SK-N-SH treated with all-trans-retinoic acid at 6 μM for 48 hours (cell line): ENCODE results near the gene RAB4A.

Source experiments
- ARNTL ChIP-seq: fragments of 450-650 bp; formaldehyde crosslinking; IDR thresholded peaks from 2 replicates; pipeline ENCODE4 v1.5.0; 2020; ENCODE audit warnings: low read depth, mild to moderate bottlenecking, moderate library complexity, borderline replicate concordance
- PATZ1 ChIP-seq: fragments of 250-450 bp; sonication (Bioruptor Pico); IDR thresholded peaks from 2 replicates; pipeline ENCODE4 v1.8.0; 2020; ENCODE audit warnings: mild to moderate bottlenecking, moderate library complexity, borderline replicate concordance
- SNAI2 ChIP-seq: fragments of 250-450 bp; sonication (Bioruptor Pico); IDR thresholded peaks from 2 replicates; pipeline ENCODE4 v1.5.0; 2020; ENCODE audit warnings: mild to moderate bottlenecking, moderate library complexity
- TOX ChIP-seq: fragments of 250-450 bp; sonication (Bioruptor Pico); IDR thresholded peaks from 2 replicates; pipeline ENCODE4 v1.8.0; 2021; ENCODE audit warnings: mild to moderate bottlenecking, moderate library complexity, borderline replicate concordance

GRCh38 chr1:229266274-229266673 is 4.6 kb upstream of the RAB4A start:
- TF ChIP-seq PATZ1 (CRISPR knock-in tag), result no peak
- no peak for TF ChIP-seq SNAI2 (CRISPR knock-in tag)
- no peak for TF ChIP-seq ARNTL (CRISPR knock-in tag)
- no peak for TF ChIP-seq TOX (CRISPR knock-in tag)
